IPS-NIHi7 (cell line): Measurements from ENCODE around the gene PDGFRA.
A peak's percentile ranks its signal among the peaks of the same experiment; 100 is the strongest.

Experiments
- DNase-seq: peaks from one replicate; pipeline ENCODE4 v3.0.0; 2012; ENCODE audit warnings: mixed read lengths; ENCODE audit errors: extremely low spot score

The PDGFRA gene

DNA sequence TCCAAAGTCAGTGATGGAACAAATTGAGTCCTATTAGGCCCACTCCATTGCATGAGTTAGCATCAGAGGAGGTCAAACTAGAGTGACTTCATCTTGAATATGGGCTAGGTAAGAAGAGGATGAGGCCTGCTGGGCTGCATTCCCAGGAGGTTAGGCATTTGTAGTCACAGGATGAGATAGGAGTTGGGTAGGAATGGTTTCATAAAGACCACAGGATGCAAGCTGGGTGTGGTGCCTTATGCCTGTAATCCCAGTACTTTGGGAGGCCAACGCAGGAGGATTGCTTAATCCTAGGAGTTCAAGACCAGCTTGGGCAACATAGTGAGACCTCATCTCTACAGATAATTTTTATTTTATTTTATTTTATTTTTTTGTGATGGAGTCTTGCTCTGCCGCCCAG, 26.8 kb downstream of the PDGFRA start:
- DNase-seq: no peak

DNA sequence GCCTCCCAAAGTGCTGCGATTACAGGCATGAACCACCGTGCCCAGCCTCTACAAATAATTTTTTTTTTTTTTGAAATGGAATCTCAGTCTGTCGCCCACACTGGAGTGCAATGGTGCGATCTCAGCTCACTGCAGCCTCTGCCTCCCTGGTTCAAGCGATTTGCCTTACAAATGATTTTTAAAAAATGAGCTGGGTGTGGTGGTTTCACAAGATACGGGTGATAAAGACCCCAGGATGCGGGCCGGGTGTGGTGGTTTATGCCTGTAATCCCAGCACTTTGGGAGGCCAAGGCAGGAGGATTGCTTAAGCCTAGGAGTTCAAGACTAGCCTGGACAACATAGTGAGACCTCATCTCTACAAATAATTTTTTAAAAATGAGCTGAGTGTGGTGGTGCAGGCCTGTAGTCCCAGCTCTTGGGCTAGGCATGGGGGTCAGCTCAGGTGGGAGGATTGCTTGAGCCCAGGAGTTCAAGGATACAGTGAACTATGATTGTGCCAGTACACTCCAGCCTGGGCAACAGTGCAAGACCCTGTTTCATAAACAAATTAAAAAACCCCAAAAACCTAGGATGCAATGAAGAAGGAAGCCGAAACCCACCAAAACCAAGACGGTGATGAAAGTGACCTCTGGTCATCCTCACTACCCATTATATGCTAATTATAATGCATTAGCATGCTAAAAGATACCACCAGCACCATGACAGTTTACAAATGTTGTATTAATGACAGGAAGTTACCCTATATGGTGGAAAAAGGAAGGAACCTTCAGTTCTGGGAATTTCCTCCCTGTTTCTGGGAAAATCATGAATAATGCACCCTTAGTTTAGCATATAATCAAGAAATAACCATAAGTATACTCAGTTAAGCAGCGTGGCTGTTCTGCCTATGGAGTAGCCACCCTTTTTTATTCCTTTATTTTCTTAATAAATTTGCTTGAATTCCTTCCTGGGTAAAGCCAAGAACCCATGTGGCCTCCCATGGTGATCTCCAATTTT, 27.7 kb downstream of the PDGFRA start:
- no peak for DNase-seq

DNA sequence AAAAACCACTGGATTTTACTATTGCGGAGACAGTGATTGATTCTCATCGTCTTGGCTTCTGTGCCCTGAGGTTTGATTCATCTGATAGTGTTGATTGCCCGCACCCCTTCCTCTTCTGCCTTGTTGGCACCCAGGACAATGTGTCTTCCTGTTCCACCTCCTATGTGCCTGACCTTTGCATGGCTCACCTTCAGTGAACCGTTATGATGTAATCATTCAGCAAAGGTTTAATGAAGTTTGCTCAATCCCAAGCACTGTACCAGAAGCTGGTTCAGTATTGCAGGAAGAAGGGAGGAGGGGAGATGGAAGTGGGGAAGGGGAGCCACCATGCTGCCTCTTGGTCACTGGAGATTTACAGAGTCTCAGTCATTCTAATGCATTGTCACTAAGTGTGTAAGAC, 36.3 kb downstream of the PDGFRA start:
- no peak for DNase-seq

DNA sequence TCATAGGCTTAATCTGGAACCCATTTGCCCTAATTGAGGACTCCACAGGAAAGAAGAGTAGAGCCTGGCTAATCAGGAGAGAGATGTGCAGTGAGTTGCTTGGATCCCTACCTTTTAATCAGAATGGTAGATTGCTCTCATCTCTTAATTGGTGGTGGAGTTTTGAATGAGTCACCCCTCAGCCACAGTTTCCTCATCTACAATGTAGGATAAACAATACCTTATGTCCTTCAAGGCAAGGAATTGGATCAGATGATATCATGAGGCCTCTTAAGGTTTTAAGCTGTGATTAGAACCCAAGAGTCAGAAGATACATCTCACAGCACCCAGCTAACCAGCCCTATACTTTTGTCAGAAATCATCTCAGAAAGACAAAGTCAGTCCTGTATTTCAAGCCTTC, 39.1 kb downstream of the PDGFRA start:
- DNase-seq: no peak

DNA sequence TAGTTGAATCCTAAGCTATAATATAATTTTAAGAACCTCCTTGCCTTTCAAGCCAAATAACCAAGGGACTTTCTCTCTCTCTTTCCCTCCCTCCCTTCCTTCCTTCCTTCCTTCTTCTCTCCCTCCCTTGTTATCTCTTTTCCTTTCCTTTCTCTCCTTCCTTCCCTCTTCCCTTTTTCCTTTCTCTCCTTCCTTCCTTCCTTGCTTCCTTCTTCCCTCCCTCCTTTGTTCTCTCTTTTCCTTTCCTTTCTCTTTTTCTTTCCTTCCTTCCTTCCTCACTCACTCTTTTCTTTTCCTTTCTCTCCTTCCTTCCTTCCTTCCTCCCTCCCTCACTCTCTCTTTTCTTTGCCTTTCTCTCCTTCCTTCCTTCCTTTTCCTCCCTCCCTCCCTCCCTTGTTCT, 42.4 kb downstream of the PDGFRA start:
- DNase-seq: no peak

DNA sequence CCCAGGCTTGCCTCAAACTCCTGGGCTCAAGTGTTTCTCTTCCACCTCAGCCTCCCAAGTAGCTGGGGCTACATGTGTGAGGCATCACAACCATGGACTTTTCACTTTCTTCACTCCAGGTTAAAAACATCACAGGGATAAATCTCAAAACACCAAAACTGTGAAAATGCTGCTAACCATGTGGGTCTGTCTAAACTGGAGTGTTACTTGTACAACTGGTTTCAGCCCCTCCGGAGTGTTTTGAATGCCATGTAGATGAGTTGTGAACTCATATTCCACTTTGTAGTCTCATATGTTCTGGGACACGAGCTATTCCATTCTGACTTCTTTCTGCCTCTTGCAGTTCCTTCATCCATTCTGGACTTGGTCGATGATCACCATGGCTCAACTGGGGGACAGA, 43.0 kb downstream of the PDGFRA start:
- no peak for DNase-seq

DNA sequence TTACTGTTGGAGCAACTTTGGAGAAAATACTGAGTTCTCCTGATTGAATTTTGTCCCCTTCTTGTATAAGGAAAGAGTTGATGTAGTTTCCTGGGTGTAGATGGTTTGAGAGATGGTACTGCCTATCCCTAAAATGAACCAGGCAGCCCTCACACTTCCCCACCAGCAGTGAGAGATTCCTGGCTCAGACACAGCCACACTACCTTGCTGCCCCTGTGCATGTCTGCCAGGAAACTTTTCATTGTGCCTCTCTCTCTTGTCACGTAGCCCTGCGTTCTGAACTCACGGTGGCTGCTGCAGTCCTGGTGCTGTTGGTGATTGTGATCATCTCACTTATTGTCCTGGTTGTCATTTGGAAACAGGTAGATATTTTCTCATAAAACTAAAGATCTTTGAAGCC, 45.2 kb downstream of the PDGFRA start:
- DNase-seq: no peak

DNA sequence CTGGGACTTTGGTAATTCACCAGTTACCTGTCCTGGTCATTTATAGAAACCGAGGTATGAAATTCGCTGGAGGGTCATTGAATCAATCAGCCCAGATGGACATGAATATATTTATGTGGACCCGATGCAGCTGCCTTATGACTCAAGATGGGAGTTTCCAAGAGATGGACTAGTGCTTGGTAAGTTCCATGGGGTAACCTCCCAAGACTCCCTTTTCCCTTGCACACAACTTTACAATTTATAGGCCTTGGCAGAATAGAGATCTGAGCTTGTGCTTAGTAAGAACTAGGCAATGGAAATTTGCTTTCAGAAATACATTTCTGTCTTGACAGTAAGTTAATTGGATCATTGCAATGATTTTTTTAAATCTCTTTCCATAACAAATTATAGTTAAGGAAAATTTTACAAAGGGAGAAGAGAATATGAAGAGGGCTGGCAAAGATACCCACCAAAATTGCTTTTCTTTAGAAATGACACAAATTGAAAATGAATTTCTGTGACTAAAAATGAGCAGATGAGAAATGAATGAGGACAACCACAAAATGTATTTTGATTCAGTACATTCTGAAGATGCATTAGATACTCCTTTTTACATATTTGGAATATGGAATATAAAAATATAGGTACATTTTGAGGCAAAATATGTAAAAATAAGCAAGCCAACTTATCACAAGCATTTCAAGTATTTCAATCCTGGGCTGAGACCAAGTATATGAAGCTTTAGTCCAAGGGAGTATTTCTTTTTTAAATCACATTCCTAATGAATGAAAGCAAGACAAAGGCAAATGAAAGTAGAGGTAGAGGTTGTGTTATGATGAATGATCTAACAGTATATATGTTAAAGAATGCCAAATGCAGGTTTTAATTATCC, 45.9 kb downstream of the PDGFRA start:
- DNase-seq: no peak

DNA sequence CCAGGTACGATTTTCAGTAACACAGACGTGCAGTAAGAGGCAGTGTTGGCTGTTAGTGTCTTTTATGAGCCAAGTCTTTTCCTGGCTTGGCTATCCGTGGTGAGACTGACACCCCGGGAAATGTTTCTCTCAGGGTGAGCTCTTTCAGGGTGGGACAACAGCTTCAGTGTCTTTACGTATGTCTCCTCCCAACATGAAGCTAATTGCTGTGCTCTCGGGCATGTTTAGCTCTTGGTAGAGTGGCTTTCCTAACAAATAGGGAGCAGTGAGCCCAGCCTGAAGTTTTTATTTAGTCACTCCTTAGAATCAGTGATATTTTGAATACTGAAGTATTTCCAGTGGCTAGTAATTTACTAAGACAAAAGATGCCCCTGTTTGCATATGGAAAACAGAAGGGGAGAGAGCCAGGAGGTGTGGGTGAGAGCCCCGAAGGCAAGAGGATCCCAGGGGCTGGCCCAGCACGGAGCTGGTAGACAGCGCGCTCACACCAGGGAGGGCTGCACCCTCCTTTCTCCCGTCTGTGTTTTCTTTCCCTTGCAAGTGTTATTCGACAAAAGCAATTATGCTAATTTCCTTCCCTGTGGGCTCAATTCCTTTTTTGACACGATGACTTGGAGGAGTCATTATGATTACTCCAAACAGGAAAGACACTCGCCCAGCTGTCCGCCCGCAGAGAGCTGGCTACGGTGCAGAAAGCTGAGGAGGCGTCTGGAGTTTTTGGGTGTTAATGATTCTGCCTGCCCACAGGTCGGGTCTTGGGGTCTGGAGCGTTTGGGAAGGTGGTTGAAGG, 47.7 kb downstream of the PDGFRA start:
- peak; percentile 56 for DNase-seq

DNA sequence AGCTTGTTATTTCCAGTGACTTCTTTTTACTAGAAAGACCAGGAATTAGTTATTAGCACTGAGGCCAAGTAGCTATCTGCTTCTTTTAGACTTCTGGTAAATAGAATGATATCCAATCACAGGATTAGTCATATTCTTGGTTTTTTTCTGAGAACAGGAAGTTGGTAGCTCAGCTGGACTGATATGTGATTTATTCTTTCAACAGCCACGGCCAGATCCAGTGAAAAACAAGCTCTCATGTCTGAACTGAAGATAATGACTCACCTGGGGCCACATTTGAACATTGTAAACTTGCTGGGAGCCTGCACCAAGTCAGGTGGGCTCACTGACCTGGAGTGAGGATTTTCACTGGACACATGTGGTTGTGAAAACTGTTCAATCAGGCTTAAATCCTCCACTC, 48.6 kb downstream of the PDGFRA start:
- DNase-seq: no peak

DNA sequence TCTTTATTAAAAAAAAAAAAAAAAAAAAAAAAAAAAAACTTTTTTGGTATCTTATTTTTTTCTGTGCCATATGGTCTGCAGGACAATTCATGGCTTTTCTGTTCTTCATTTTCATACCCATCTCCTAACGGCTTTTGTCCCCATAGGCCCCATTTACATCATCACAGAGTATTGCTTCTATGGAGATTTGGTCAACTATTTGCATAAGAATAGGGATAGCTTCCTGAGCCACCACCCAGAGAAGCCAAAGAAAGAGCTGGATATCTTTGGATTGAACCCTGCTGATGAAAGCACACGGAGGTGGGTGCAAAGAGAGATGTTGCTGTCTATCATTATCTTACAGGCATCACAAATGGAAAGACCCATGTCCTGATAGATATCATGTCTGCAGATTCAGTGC, 49.1 kb downstream of the PDGFRA start:
- no peak for DNase-seq

DNA sequence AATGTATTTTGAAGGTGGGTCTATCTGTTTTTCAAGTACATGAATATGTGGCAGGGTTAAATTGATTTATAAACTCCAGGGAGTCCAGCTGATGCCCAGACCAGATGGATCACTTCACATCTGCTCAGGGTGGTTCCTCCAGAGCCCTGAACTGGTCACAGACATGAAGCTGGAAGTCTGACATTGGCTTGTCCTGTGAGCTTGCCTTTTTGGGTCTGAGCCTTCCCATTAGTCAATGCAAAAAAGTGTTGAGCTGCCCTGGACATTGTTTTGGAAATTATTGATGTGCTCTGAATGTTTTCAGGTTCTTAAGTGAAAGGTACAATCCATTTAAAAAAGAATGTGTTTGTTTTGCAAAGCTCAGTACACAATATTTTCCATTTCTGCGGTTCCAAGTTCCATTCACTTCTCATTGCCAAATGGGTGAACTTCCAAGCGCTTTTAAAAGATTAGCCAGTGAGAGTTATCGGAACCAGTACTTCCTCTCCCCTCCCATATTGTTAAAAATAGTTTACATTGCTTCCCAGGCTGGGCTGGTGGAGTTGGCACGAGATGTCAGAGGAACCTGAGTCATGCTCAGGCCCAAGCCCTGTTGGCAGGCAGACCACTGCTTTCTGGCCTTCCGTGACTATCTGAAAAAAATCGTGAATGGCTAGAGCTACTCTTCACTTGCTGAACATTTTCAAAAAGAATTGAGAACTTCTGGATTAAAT, 52.1 kb downstream of the PDGFRA start:
- DNase-seq: no peak

DNA sequence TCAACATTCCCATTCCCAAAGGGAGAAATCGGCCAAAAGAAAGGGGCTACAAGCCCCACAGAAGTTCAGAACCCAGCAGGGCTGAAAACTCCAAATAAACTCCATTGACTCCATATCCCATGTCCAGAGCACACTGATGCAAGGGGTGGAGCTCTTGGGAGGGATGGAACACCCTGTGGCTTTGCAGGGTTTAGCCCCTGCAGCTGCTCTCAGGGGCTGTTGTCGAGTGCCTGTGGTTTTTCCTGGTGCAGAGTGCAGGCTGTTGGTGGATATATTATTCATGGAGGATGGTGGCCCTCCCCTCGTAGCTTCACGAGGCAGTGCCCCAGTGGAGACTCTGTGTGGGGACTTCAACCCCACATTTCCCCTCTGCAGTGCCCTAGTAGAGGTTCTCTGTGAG, 53.7 kb downstream of the PDGFRA start:
- DNase-seq: no peak

DNA sequence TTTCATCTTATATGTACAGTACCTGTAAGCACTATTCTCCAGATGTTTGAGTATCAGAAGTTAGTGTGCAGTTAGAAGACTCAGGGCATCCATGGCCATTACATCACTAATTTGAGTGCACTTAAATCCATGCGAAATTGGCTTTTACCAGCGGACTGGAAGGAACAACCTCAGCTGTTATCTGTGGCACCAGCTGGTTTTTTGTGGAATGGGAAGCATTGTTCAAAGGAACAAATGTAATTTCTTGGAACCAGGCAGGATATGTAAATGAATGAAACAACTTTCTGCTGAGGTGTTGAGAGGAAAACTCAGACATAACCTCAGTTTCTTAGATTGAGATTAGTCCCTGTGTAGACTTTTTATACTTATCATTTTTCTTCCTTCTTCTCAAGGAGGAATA, 60.2 kb downstream of the PDGFRA start:
- DNase-seq: no peak

DNA sequence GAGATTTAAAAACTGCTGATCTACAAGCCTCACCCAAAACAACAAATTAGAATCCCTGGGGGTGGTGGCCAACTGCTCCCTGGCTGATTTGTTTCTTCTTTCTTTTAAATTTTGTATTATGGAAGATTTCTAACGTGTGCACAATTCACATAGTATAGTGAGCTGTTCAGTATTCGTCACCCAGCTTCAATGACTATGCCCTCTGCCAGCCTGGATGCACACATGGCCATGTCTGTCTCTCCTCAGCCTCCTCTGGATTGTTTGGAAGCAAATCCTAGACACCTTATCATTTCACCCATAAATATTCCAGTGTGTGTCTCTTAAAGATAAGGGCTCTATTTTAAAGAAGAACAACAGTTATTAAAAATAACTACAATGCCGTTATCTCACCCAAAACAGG, 61.9 kb downstream of the PDGFRA start:
- DNase-seq: no peak

DNA sequence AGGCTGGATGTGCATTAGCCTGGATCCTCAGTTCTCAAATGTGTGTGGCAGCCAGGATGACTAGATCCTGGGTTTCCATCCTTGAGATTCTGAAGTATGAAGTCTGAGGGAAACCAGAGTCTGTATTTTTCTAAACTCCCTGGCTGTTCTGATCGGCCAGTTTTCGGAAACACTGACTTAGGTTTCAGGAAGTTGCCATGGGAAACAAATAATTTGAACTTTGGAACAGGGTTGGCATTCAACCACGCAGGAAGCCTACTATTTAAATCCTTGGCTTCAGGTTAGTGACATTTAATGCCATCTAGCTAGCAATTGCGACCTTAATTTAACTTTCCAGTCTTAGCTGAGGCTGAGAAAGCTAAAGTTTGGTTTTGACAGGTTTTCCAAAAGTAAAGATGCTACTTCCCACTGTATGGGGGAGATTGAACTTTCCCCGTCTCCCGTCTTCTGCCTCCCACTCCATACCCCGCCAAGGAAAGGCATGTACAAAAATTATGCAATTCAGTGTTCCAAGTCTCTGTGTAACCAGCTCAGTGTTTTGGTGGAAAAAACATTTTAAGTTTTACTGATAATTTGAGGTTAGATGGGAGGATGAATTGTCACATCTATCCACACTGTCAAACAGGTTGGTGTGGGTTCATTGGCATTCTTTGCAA, 67.6 kb downstream of the PDGFRA start:
- DNase-seq: no peak

DNA sequence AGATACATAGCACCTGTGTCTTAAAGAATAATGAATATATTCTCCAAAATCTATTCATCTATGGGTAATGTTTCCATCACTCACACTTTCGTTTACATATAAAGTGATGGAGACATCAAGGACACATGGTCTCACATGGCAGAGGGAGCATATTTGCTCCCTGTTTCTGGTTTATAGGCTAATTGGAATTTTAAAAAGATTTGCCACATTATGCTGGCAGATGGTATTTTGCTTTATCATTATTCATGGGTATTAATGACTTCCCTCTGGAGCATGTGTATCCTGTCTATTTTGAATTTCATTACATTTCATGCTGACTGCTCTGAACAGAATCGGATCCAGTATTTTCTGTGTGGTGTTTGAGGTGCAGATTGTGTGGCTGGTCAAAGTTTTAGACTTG, 79.0 kb downstream of the PDGFRA start:
- no peak for DNase-seq

DNA sequence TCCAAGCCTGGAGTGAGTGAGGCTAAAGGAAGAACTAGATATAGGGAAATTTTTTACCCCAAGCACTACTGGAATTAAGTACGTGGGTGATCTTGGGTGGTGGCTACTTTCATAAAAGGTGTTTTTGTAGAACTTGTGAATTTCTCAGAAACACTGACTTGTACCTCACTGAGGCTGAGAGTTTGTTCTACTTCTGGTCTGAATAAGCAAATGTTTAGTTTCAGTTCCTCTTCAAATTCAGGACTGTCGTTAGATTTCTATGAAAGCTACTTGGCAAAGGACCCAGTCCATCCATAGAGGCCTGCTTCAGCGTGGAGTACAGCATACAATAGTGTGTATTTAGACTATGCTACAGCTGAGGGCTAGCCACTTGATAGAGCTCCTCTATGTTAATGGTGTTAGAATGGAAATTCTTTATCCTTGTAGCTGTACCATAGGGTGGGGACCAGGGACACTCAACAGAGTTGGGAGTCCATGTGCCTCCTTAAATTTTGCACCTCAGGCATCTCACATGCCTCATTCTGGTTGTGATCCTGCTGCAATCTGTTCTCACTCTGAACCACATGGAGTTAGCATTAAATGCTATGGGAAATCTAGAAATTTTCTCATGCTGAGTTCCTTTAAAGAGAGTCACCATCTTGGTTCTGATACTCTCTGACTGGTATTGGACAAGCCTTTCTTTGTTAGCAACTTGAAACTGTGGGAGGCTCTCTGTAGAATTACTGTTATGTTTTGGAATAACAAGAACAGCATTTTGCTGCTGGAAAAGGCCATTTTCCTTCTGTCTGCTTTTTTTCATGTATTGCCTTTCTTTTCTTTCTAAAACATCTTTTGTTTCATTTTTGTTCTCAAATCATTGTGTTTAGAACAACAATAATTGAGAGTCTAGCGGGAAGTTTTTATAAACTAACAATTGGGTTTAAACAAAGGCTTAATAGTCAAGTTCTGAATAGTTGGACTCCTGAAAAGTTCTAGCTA, 86.8 kb downstream of the PDGFRA start:
- DNase-seq: no peak

DNA sequence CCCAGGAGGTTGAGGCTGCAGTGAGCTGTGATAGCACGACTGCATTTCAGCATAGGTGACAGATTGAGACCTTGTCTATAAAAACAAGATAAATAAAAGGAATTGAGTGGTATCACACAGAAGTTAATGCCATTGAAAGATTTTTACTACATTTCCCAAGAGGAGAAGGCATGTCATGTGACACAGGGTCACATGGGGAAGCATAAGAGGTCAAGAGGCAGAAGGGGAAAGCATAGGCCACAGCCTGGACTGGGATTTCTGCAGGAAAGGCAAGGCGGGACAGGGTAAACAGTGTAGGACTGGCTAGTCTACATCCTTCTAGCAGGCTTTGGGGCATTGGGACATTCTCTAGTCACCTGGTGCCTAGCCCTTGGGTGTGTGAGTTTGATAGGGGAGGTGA, 88.6 kb downstream of the PDGFRA start:
- DNase-seq: no peak

DNA sequence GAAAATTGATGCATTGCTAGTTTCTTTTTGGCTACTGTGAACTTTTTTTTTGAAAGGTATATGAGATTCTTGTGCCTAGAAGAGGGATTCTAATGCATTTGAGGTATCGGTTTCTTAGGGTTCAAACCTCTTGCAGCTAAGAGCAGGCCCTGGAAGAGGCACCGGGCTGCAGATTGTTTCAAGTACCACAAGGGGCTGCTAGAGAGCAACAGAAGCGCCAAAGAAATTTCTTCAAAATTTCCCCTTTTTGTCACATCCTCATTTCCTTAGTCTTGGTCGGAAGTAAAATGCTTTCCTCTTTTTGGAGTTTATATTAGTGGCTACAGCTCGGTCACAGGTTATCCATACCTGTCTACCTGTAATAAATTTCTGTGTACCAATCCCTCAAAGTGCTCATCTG, 89.8 kb downstream of the PDGFRA start:
- DNase-seq: peak; percentile 75
